Peyer's patch (tissue), 4 donors: ENCODE measurements around the gene MPPE1.

ENCODE experiments used
- CTCF ChIP-seq, 6 experiments: fragments of 450-650 bp in 4 of 6; fragments of 200-600 bp in 2 of 6; sonication (generic) in 1 of 6; IDR thresholded peaks; one replicate each; pipeline ENCODE4 v1.5.1; 2017 to 2019; ENCODE audit warnings: antibody characterized with exemption in 6 of 6, mild to moderate bottlenecking in 3 of 6, moderate library complexity in 1 of 6
- POLR2A ChIP-seq, 2 donors: fragments of 450-650 bp; IDR thresholded peaks; one replicate each; pipeline ENCODE4 v1.5.1; 2017; ENCODE audit warnings: antibody characterized with exemption in 2 of 2, mild to moderate bottlenecking in 2 of 2, moderate library complexity in 2 of 2

- peak; percentile 45 to 68 for TF ChIP-seq POLR2A (IDR thresholded peaks at IDR 0.05)
- peak in 1 of 6 experiments; percentile 2 for TF ChIP-seq CTCF (IDR thresholded peaks at IDR 0.05)
Observed at GRCh38 chr18:11947214-11948191, 39.4 kb upstream of the MPPE1 start.
